Trophoblast cell (in vitro differentiated cells and primary cell): Measurements from ENCODE around the gene CDC45.

Experiments used
- DNase-seq, 2 donors: peaks; one replicate each; pipeline ENCODE4 v3.0.0-alpha.2; 2016
- H2AFZ ChIP-seq: 2 replicates; pipeline ENCODE4 v1.6.1; 2013; ENCODE audit warnings: low read length, moderate library complexity, mild to moderate bottlenecking; ENCODE audit not compliant: insufficient read depth, poor library complexity
- H2AK5ac ChIP-seq: 2 replicates; pipeline ENCODE4 v1.6.1; 2013; ENCODE audit warnings: mild to moderate bottlenecking, low read length
- H2BK120ac ChIP-seq: 2 replicates; pipeline ENCODE4 v1.6.1; 2013; ENCODE audit warnings: low read length, mild to moderate bottlenecking, moderate library complexity; ENCODE audit not compliant: insufficient read depth, poor library complexity
- H2BK12ac ChIP-seq: 2 replicates; pipeline ENCODE4 v1.6.1; 2013; ENCODE audit warnings: mild to moderate bottlenecking, low read length, moderate library complexity
- H2BK5ac ChIP-seq: 2 replicates; pipeline ENCODE4 v1.6.1; 2013; ENCODE audit warnings: low read length, low read depth, moderate library complexity, mild to moderate bottlenecking; ENCODE audit not compliant: poor library complexity
- H3K14ac ChIP-seq: 2 replicates; pipeline ENCODE4 v1.6.1; 2013; ENCODE audit warnings: mild to moderate bottlenecking, low read length
- H3K18ac ChIP-seq: 2 replicates; pipeline ENCODE4 v1.6.1; 2013; ENCODE audit warnings: mild to moderate bottlenecking, low read length
- H3K23ac ChIP-seq: 2 replicates; pipeline ENCODE4 v1.6.1; 2013; ENCODE audit warnings: low read length
- H3K27ac ChIP-seq: 2 replicates; pipeline ENCODE4 v1.5.1; 2013; ENCODE audit warnings: low read depth, mild to moderate bottlenecking, inconsistent platforms, low read length, moderate library complexity
- H3K27me3 ChIP-seq: 2 replicates; pipeline ENCODE4 v1.6.1; 2013; ENCODE audit warnings: inconsistent platforms, mild to moderate bottlenecking, low read length, moderate library complexity; ENCODE audit not compliant: insufficient read depth
- H3K36me3 ChIP-seq, 2 experiments: 1 replicate in 1 of 2; 2 replicates in 1 of 2; pipeline ENCODE4 v1.6.1; 2013; ENCODE audit warnings: low read length in 2 of 2, mild to moderate bottlenecking in 2 of 2, moderate library complexity in 1 of 2; ENCODE audit not compliant: insufficient read depth in 2 of 2, control insufficient read depth in 1 of 2
- H3K4ac ChIP-seq: 2 replicates; pipeline ENCODE4 v1.6.1; 2013; ENCODE audit warnings: low read depth, mild to moderate bottlenecking, low read length, moderate library complexity
- H3K4me1 ChIP-seq, 2 experiments: 1 replicate in 1 of 2; 2 replicates in 1 of 2; pipeline ENCODE4 v1.6.1; 2013; ENCODE audit warnings: low read length in 2 of 2, mild to moderate bottlenecking in 2 of 2, moderate library complexity in 1 of 2; ENCODE audit not compliant: insufficient read depth in 2 of 2, control insufficient read depth in 1 of 2
- H3K4me2 ChIP-seq: 2 replicates; pipeline ENCODE4 v1.6.1; 2013; ENCODE audit warnings: inconsistent platforms, mild to moderate bottlenecking, low read length, moderate library complexity
- H3K4me3 ChIP-seq: 2 replicates; pipeline ENCODE4 v1.5.1; 2013; ENCODE audit warnings: mild to moderate bottlenecking, low read depth, low read length, inconsistent platforms
- H3K79me1 ChIP-seq: one replicate; pipeline ENCODE4 v1.6.1; 2013; ENCODE audit warnings: low read length
- H3K79me2 ChIP-seq: 2 replicates; pipeline ENCODE4 v1.6.1; 2013; ENCODE audit warnings: low read length, mild to moderate bottlenecking; ENCODE audit not compliant: control insufficient read depth, insufficient read depth, poor library complexity
- H3K9ac ChIP-seq: 2 replicates; pipeline ENCODE4 v1.6.1; 2013; ENCODE audit warnings: mild to moderate bottlenecking, low read length
- H3K9me3 ChIP-seq: 2 replicates; pipeline ENCODE4 v1.6.1; 2013; ENCODE audit warnings: low read depth, mild to moderate bottlenecking, control low read depth, inconsistent platforms, low read length; ENCODE audit not compliant: insufficient read depth
- H4K12ac ChIP-seq: 2 replicates; pipeline ENCODE4 v1.6.1; 2013; ENCODE audit warnings: low read depth, mild to moderate bottlenecking, low read length, moderate library complexity
- H4K8ac ChIP-seq: 2 replicates; pipeline ENCODE4 v1.6.1; 2013; ENCODE audit warnings: low read depth, mild to moderate bottlenecking, low read length, moderate library complexity
- H4K91ac ChIP-seq: one replicate; pipeline ENCODE4 v1.6.1; 2013; ENCODE audit warnings: low read depth, mild to moderate bottlenecking, low read length, moderate library complexity
- WGBS: extraction: QIAGEN DNeasy Blood & Tissue Kit; methylation state at CpG from one replicate; pipeline ENCODE4 v1.1.7; 2013; ENCODE audit warnings: missing lambda C conversion rate; ENCODE audit not compliant: insufficient read length, insufficient coverage; ENCODE audit errors: extremely low coverage; 5-methylcytosine and 5-hydroxymethylcytosine counted together

CDC45 gene

GRCh38 chr22:19516378-19517170 is 36.9 kb downstream of the CDC45 start:
- H2AK5ac ChIP-seq: no peak overlapping the region
- no peak overlapping the region for H3K23ac ChIP-seq
- H3K14ac ChIP-seq: no peak overlapping the region
- H3K79me2 ChIP-seq: no peaks in the 10 kb centered on the region
- H4K91ac ChIP-seq: no peak overlapping the region
- no peak overlapping the region for H4K8ac ChIP-seq
- no peak overlapping the region for H3K4me3 ChIP-seq
- H3K18ac ChIP-seq: no peak overlapping the region
- peaks cover 43 to 46% of the 10 kb centered on the region in 2 experiments for H3K36me3 ChIP-seq
- H2BK120ac ChIP-seq: no peak overlapping the region
- no peaks in the 10 kb centered on the region for H3K79me1 ChIP-seq
- H3K4me1 ChIP-seq: no peaks in the 10 kb centered on the region
- H4K12ac ChIP-seq: no peak overlapping the region
- WGBS: no CpG with 5 or more reads among the region's 19 CpGs
- H2BK5ac ChIP-seq: no peak overlapping the region
- no peak overlapping the region for H3K4me2 ChIP-seq
- H2BK12ac ChIP-seq: no peak overlapping the region
- no peaks in the 10 kb centered on the region for H3K27me3 ChIP-seq
- no peak overlapping the region for H3K4ac ChIP-seq
- H3K9ac ChIP-seq: no peak overlapping the region
- H3K9me3 ChIP-seq: peaks cover 2% of the 10 kb centered on the region
- no peak overlapping the region for H2AFZ ChIP-seq
- H3K27ac ChIP-seq: no peak overlapping the region
- DNase-seq: no peak

- no peak overlapping the region for H2BK5ac ChIP-seq
- H2BK120ac ChIP-seq: no peak overlapping the region
- H3K4me3 ChIP-seq: no peak overlapping the region
- H4K8ac ChIP-seq: no peak overlapping the region
- H4K12ac ChIP-seq: no peak overlapping the region
- no peak overlapping the region for H3K4ac ChIP-seq
- no peak for DNase-seq
- no peaks in the 10 kb centered on the region for H3K79me2 ChIP-seq
- H3K18ac ChIP-seq: no peak overlapping the region
- H2AK5ac ChIP-seq: no peak overlapping the region
- peaks cover 2% of the 10 kb centered on the region for H3K9me3 ChIP-seq
- H3K4me1 ChIP-seq: no peaks in the 10 kb centered on the region
- no peak overlapping the region for H3K4me2 ChIP-seq
- H3K27me3 ChIP-seq: peaks cover 2% of the 10 kb centered on the region
- peaks cover 41 to 46% of the 10 kb centered on the region in 2 experiments for H3K36me3 ChIP-seq
- no peak overlapping the region for H3K23ac ChIP-seq
- H3K79me1 ChIP-seq: no peaks in the 10 kb centered on the region
- no peak overlapping the region for H2BK12ac ChIP-seq
- H2AFZ ChIP-seq: no peak overlapping the region
- H4K91ac ChIP-seq: no peak overlapping the region
- no peak overlapping the region for H3K9ac ChIP-seq
- H3K14ac ChIP-seq: no peak overlapping the region
- H3K27ac ChIP-seq: no peak overlapping the region
- WGBS: no CpG with 5 or more reads among the region's 10 CpGs
These were observed 37.4 kb downstream of the CDC45 start for GRCh38 chr22:19517171-19517500.

- no CpG with 5 or more reads among the region's 12 CpGs for WGBS
- no peak overlapping the region for H4K8ac ChIP-seq
- H3K9ac ChIP-seq: no peak overlapping the region
- H2BK5ac ChIP-seq: no peak overlapping the region
- H3K4me3 ChIP-seq: no peak overlapping the region
- no peaks in the 10 kb centered on the region for H3K79me1 ChIP-seq
- H2AK5ac ChIP-seq: no peak overlapping the region
- DNase-seq: no peak
- no peak overlapping the region for H3K4me2 ChIP-seq
- no peaks in the 10 kb centered on the region for H3K79me2 ChIP-seq
- H2AFZ ChIP-seq: no peak overlapping the region
- H2BK12ac ChIP-seq: no peak overlapping the region
- peaks cover 38 to 42% of the 10 kb centered on the region in 2 experiments for H3K36me3 ChIP-seq
- H3K27me3 ChIP-seq: peaks cover 8% of the 10 kb centered on the region
- H4K91ac ChIP-seq: no peak overlapping the region
- no peak overlapping the region for H3K27ac ChIP-seq
- H3K14ac ChIP-seq: no peak overlapping the region
- H3K4ac ChIP-seq: no peak overlapping the region
- no peak overlapping the region for H4K12ac ChIP-seq
- no peaks in the 10 kb centered on the region for H3K4me1 ChIP-seq
- H3K9me3 ChIP-seq: peaks cover 2% of the 10 kb centered on the region
- H3K23ac ChIP-seq: no peak overlapping the region
- no peak overlapping the region for H3K18ac ChIP-seq
- no peak overlapping the region for H2BK120ac ChIP-seq
These were observed 38.3 kb downstream of the CDC45 start for GRCh38 chr22:19517919-19518611.

- no peaks in the 10 kb centered on the region for H3K79me1 ChIP-seq
- H4K12ac ChIP-seq: no peak overlapping the region
- peaks cover 38 to 42% of the 10 kb centered on the region in 2 experiments for H3K36me3 ChIP-seq
- no peak overlapping the region for H3K27ac ChIP-seq
- H3K14ac ChIP-seq: no peak overlapping the region
- no peak overlapping the region for H4K8ac ChIP-seq
- no peak overlapping the region for H3K23ac ChIP-seq
- no peak overlapping the region for H3K18ac ChIP-seq
- peaks cover 13% of the 10 kb centered on the region for H3K27me3 ChIP-seq
- no peak overlapping the region for H2AFZ ChIP-seq
- no peak overlapping the region for H2AK5ac ChIP-seq
- no peak overlapping the region for H2BK5ac ChIP-seq
- no peak overlapping the region for H3K4me2 ChIP-seq
- H2BK120ac ChIP-seq: no peak overlapping the region
- no peak overlapping the region for H3K4ac ChIP-seq
- no peak overlapping the region for H3K9ac ChIP-seq
- H3K79me2 ChIP-seq: no peaks in the 10 kb centered on the region
- no peak overlapping the region for H2BK12ac ChIP-seq
- no CpG with 5 or more reads among the region's 10 CpGs for WGBS
- no peak for DNase-seq
- no peak overlapping the region for H3K4me3 ChIP-seq
- no peak overlapping the region for H4K91ac ChIP-seq
- peaks cover under 1 to 3% of the 10 kb centered on the region in 2 experiments for H3K4me1 ChIP-seq
- peaks cover 2% of the 10 kb centered on the region for H3K9me3 ChIP-seq
These were observed 38.9 kb downstream of the CDC45 start for GRCh38 chr22:19518635-19519034.
